Erythroblast (primary cell): Measurements from ENCODE around the gene PKP3.
"Not testable (repeated sequence)": the region's sequence is repeated elsewhere in the genome, so short reads cannot be mapped to it uniquely, and the experiment has no call there.

Experiments
- DNase-seq, 2 experiments: peaks; one replicate each; lab custom pipeline; 2025; lab: John Stamatoyannopoulos, UW
- GATA1 ChIP-seq: IDR thresholded peaks from 2 replicates; pipeline ENCODE4 v1.6.1; 2011; ENCODE audit warnings: low read depth, mild to moderate bottlenecking, control low read depth, low read length, moderate library complexity
- POLR2A ChIP-seq: IDR thresholded peaks from 2 replicates; pipeline ENCODE4 v1.6.1; 2011; ENCODE audit warnings: mild to moderate bottlenecking, low read length

PKP3 gene

GRCh38 chr11:434496-434895, 40.5 kb downstream of the PKP3 start:
- TF ChIP-seq GATA1 (no peak), POLR2A (no peak)
- no peak for DNase-seq

GRCh38 chr11:434999-435740, 41.2 kb downstream of the PKP3 start:
- DNase-seq: not testable (repeated sequence)

GRCh38 chr11:437228-437870, 43.3 kb downstream of the PKP3 start:
- TF ChIP-seq POLR2A: no peak
- TF ChIP-seq GATA1: no peak
- DNase-seq: no peak

- TF ChIP-seq POLR2A (no peak), GATA1 (no peak)
- no peak for DNase-seq
Observed at GRCh38 chr11:438101-438844, 44.3 kb downstream of the PKP3 start.

- no peak for TF ChIP-seq GATA1
- TF ChIP-seq POLR2A: no peak
- no peak for DNase-seq
Observed at GRCh38 chr11:439315-440064, 45.5 kb downstream of the PKP3 start.

- TF ChIP-seq GATA1: no peak
- TF ChIP-seq POLR2A: no peak
- peak; percentile 54 to 61 for DNase-seq
Observed at GRCh38 chr11:440065-441042, 46.3 kb downstream of the PKP3 start.

GRCh38 chr11:441043-441417, 47.0 kb downstream of the PKP3 start:
- TF ChIP-seq GATA1 (no peak), POLR2A (no peak)
- DNase-seq: no peak

GRCh38 chr11:441418-442274, 47.6 kb downstream of the PKP3 start, which contains the start of gene ANO9:
Gene ANO9 (minus strand): TSS chr11:442011. CDS start chr11:441926, 85 bp downstream.
- no peak for DNase-seq

GRCh38 chr11:442611-443081, 48.6 kb downstream of the PKP3 start:
- no peak for DNase-seq
- TF ChIP-seq GATA1 (no peak), POLR2A (no peak)

More at GRCh38 chr11:441418-442274, 47.6 kb downstream of the PKP3 start, which contains the start of gene ANO9:
- no peak for TF ChIP-seq GATA1
- TF ChIP-seq POLR2A: no peak

GRCh38 chr11:443542-444199, 49.7 kb downstream of the PKP3 start:
- no peak for TF ChIP-seq GATA1
- TF ChIP-seq POLR2A: no peak
- DNase-seq: no peak
